Measurements from ENCODE around the gene KCNJ6.

KCNJ6 gene

GRCh38 chr21:37623689-37624088 is 292.6 kb downstream of the KCNJ6 start:
- Mint-ChIP-seq H3K27ac (ENCODE audit: low read depth) (no peak overlapping the region), H3K9me3 (no peaks in the 10 kb centered on the region), H3K27me3 (peaks cover 59% of the 10 kb centered on the region), H3K4me3 (no peak overlapping the region), H3K36me3 (ENCODE audit: insufficient read depth) (no peaks in the 10 kb centered on the region), H3K4me1 (no peaks in the 10 kb centered on the region)
- DNase-seq (ENCODE audit: low spot score in 2 of 2) (no peak), ATAC-seq (replicated peaks; ENCODE audit: extremely low read depth, poor library complexity, severe bottlenecking) (no peak)

- peaks cover 59% of the 10 kb centered on the region for H3K27me3 Mint-ChIP-seq
- H3K4me3 Mint-ChIP-seq = no peak overlapping the region
- no peaks in the 10 kb centered on the region for H3K4me1 Mint-ChIP-seq
- no peaks in the 10 kb centered on the region for H3K36me3 Mint-ChIP-seq (ENCODE audit: insufficient read depth)
- H3K9me3 Mint-ChIP-seq = no peaks in the 10 kb centered on the region
- DNase-seq (ENCODE audit: low spot score in 2 of 2) (no peak), ATAC-seq (replicated peaks; ENCODE audit: extremely low read depth, poor library complexity, severe bottlenecking) (no peak)
- no peak overlapping the region for H3K27ac Mint-ChIP-seq (ENCODE audit: low read depth)
Observed at GRCh38 chr21:37623183-37623582, 293.1 kb downstream of the KCNJ6 start.

DNA sequence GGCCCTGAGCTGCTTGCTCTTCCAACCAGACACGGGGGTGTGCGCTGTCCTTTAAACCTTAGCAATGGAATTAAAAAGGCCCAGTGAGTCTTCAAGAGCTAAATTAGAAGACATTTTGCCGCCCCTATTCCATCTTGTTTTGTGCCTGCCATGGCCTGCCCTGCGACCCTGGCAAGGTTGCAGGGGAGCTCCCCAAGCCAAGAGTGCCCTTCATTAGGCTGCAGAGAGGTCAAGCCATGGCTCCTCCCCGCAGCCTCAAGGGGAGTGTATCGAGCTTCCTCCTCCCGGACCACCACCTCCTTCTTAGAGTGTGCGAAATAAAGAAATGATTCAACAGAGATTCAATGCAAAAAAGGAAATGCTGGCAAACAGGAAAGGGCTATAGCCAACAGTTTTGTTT is 293.5 kb downstream of the KCNJ6 start:
- Mint-ChIP-seq H3K27me3 (peaks cover 59% of the 10 kb centered on the region), H3K36me3 (ENCODE audit: insufficient read depth) (no peaks in the 10 kb centered on the region)

GRCh38 chr21:37620401-37620800 is 295.9 kb downstream of the KCNJ6 start:
- no peak overlapping the region for H3K4me3 Mint-ChIP-seq
- peaks cover 58% of the 10 kb centered on the region for H3K27me3 Mint-ChIP-seq
- H3K4me1 Mint-ChIP-seq = no peaks in the 10 kb centered on the region
- DNase-seq (ENCODE audit: low spot score in 2 of 2) = no peak
- H3K36me3 Mint-ChIP-seq (ENCODE audit: insufficient read depth) = no peaks in the 10 kb centered on the region
- H3K9me3 Mint-ChIP-seq = no peaks in the 10 kb centered on the region
- ATAC-seq (replicated peaks; ENCODE audit: extremely low read depth, poor library complexity, severe bottlenecking) = no peak
- no peak overlapping the region for H3K27ac Mint-ChIP-seq (ENCODE audit: low read depth)

More for the DNA sequence above, 293.5 kb downstream of the KCNJ6 start:
- ATAC-seq (replicated peaks; ENCODE audit: extremely low read depth, poor library complexity, severe bottlenecking) (no peak), DNase-seq (ENCODE audit: low spot score in 2 of 2) (no peak)
- Mint-ChIP-seq H3K4me3 (no peak overlapping the region), H3K4me1 (no peaks in the 10 kb centered on the region), H3K27ac (ENCODE audit: low read depth) (no peak overlapping the region), H3K9me3 (no peaks in the 10 kb centered on the region)

GRCh38 chr21:37619464-37619974 is 296.7 kb downstream of the KCNJ6 start:
- DNase-seq (ENCODE audit: low spot score in 2 of 2) (no peak), ATAC-seq (replicated peaks; ENCODE audit: extremely low read depth, poor library complexity, severe bottlenecking) (no peak)
- no peaks in the 10 kb centered on the region for H3K9me3 Mint-ChIP-seq
- H3K27me3 Mint-ChIP-seq = peaks cover 58% of the 10 kb centered on the region
- H3K36me3 Mint-ChIP-seq (ENCODE audit: insufficient read depth) = no peaks in the 10 kb centered on the region
- no peaks in the 10 kb centered on the region for H3K4me1 Mint-ChIP-seq
- H3K4me3 Mint-ChIP-seq = no peak overlapping the region
- H3K27ac Mint-ChIP-seq (ENCODE audit: low read depth) = no peak overlapping the region

GRCh38 chr21:37618081-37618480 is 298.2 kb downstream of the KCNJ6 start:
- no peaks in the 10 kb centered on the region for H3K36me3 Mint-ChIP-seq (ENCODE audit: insufficient read depth)
- ATAC-seq (replicated peaks; ENCODE audit: extremely low read depth, poor library complexity, severe bottlenecking) (no peak), DNase-seq (ENCODE audit: low spot score in 2 of 2) (no peak)
- no peaks in the 10 kb centered on the region for H3K9me3 Mint-ChIP-seq
- H3K27me3 Mint-ChIP-seq = peaks cover 58% of the 10 kb centered on the region
- no peak overlapping the region for H3K27ac Mint-ChIP-seq (ENCODE audit: low read depth)
- no peak overlapping the region for H3K4me3 Mint-ChIP-seq
- H3K4me1 Mint-ChIP-seq = no peaks in the 10 kb centered on the region

DNA sequence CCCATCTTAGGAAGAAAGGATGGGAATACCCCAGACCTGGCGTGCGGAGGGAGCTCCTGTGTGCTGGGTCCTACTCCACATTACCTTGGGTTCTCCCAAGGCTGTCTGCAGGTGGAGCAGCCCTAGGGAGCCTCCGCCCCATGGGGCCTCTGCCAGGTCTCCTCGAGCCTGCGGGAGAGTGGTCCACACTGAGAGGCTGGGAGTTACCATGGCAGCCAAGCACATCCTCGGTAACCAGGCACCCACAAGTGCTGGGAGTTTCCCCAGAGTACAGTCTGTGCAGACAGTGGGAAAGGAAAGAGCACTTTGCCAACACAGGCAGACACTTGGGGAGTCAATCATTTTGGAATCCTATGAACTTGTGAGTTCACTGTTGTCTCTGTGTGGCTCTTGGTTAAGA is 300.3 kb downstream of the KCNJ6 start:
- H3K27me3 Mint-ChIP-seq = peaks cover 54% of the 10 kb centered on the region
- H3K27ac Mint-ChIP-seq (ENCODE audit: low read depth) = no peak overlapping the region
- H3K4me1 Mint-ChIP-seq = no peaks in the 10 kb centered on the region
- no peak for ATAC-seq (replicated peaks; ENCODE audit: extremely low read depth, poor library complexity, severe bottlenecking)
- no peak overlapping the region for H3K4me3 Mint-ChIP-seq
- no peak for DNase-seq (ENCODE audit: low spot score in 2 of 2)
- no peaks in the 10 kb centered on the region for H3K36me3 Mint-ChIP-seq (ENCODE audit: insufficient read depth)
- no peaks in the 10 kb centered on the region for H3K9me3 Mint-ChIP-seq

DNA sequence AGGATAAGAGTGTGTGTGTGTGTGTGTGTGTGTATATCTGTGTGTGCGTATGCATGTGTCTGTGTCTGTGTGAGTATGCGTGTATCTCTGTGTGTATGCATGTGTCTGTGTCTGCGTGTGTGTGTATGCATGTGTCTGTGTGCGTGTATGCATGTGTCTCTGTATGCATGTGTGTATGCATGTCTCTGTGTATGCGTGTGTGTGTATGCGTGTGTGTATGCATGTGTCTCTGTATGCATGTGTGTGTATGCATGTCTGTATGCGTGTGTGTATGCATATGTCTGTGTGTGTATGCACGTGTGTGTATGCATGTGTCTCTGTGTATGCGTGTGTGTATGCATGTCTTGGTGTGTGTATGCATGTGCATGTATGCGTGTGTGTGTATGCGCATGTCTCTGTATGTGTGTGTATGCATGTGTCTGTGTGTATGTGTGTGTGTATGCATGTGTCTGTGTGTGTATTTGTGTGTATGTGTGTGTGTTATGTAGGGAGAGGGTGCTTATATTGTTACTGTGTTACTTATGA is 301.8 kb downstream of the KCNJ6 start:
- Mint-ChIP-seq H3K27ac (ENCODE audit: low read depth) (no peak overlapping the region), H3K4me1 (no peaks in the 10 kb centered on the region), H3K27me3 (peaks cover 53% of the 10 kb centered on the region), H3K4me3 (no peak overlapping the region), H3K9me3 (no peaks in the 10 kb centered on the region), H3K36me3 (ENCODE audit: insufficient read depth) (no peaks in the 10 kb centered on the region)
- ATAC-seq (replicated peaks; ENCODE audit: extremely low read depth, poor library complexity, severe bottlenecking) (no peak), DNase-seq (ENCODE audit: low spot score in 2 of 2) (no peak)

DNA sequence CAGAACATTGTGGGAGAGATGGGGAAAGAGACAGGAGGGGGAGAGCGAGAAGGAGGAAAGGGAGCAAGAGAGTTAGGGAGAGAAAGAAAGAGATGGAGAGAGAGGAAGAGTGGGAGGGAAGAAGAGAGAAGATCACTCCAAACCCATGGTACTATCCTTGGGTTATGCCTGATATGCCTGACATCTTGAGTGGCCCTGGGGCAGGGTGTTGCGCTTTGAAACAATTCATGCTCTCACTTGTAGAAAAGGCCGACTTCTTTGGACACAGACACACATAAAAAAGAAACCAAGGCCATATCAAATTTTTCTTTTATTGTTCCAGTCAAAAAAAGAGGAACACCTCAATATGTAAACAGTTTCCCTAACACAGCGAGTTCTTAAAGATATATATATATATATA is 309.2 kb downstream of the KCNJ6 start:
- Mint-ChIP-seq H3K27me3 (peaks cover 52% of the 10 kb centered on the region), H3K9me3 (no peaks in the 10 kb centered on the region), H3K27ac (ENCODE audit: low read depth) (no peak overlapping the region), H3K4me3 (no peak overlapping the region), H3K4me1 (no peaks in the 10 kb centered on the region), H3K36me3 (ENCODE audit: insufficient read depth) (no peaks in the 10 kb centered on the region)
- DNase-seq (ENCODE audit: low spot score in 2 of 2) (no peak), ATAC-seq (replicated peaks; ENCODE audit: extremely low read depth, poor library complexity, severe bottlenecking) (no peak)

GRCh38 chr21:37606549-37606948 is 309.7 kb downstream of the KCNJ6 start:
- Mint-ChIP-seq H3K4me3 (no peak overlapping the region), H3K4me1 (no peaks in the 10 kb centered on the region), H3K27me3 (peaks cover 47% of the 10 kb centered on the region), H3K36me3 (ENCODE audit: insufficient read depth) (no peaks in the 10 kb centered on the region), H3K9me3 (no peaks in the 10 kb centered on the region), H3K27ac (ENCODE audit: low read depth) (no peak overlapping the region)
- ATAC-seq (replicated peaks; ENCODE audit: extremely low read depth, poor library complexity, severe bottlenecking) (no peak), DNase-seq (ENCODE audit: low spot score in 2 of 2) (no peak)

GRCh38 chr21:37605006-37605405 is 311.3 kb downstream of the KCNJ6 start:
- ATAC-seq (replicated peaks; ENCODE audit: extremely low read depth, poor library complexity, severe bottlenecking) (no peak), DNase-seq (ENCODE audit: low spot score in 2 of 2) (no peak)
- Mint-ChIP-seq H3K27ac (ENCODE audit: low read depth) (no peak overlapping the region), H3K4me1 (no peaks in the 10 kb centered on the region), H3K27me3 (peaks cover 34% of the 10 kb centered on the region), H3K36me3 (ENCODE audit: insufficient read depth) (no peaks in the 10 kb centered on the region), H3K4me3 (no peak overlapping the region), H3K9me3 (no peaks in the 10 kb centered on the region)

DNA sequence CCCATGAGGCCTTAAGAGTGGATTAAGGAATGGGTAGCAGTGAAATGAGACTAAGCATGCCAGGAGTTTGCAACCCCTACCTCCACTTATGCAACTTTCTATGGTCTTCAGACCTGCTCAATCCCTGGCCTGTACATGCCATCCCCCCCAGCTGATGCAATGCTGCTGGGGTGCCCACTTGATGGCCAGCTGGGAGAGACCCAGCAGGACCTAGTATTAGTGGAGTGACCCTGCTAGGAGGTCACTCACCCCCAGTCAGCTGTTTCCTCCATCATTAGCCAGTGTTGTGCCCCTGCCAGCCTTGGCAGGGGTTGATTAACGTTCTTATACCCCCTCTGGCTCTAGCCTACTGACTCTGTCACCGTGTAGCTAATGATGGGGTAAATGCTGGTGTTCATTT is 313.1 kb downstream of the KCNJ6 start:
- Mint-ChIP-seq H3K9me3 (no peaks in the 10 kb centered on the region), H3K27ac (ENCODE audit: low read depth) (no peak overlapping the region), H3K27me3 (peaks cover 33% of the 10 kb centered on the region), H3K4me3 (no peak overlapping the region), H3K36me3 (ENCODE audit: insufficient read depth) (no peaks in the 10 kb centered on the region), H3K4me1 (no peaks in the 10 kb centered on the region)
- no peak for ATAC-seq (replicated peaks; ENCODE audit: extremely low read depth, poor library complexity, severe bottlenecking)
- no peak for DNase-seq (ENCODE audit: low spot score in 2 of 2)

DNA sequence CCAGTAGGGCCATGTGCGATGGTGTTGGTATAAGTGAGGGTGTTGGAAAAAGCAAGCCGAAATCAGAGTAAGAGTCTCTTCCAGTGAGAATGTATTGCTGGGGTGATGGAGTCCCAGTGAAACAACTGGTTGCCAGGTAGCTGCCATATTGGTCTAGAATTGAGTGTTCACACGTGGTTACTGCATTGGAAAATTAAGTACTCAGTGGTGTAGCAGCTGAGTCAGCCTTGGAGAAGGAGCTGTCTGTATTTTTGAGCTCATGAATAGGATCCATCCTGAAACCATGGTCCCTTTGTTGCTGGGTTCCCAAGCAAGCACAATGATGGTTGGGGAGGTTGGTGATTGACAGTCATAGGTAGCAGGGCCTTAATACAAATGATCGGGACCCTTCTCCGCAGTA is 314.3 kb downstream of the KCNJ6 start:
- Mint-ChIP-seq H3K9me3 (no peaks in the 10 kb centered on the region), H3K4me3 (no peak overlapping the region), H3K4me1 (no peaks in the 10 kb centered on the region), H3K27me3 (peaks cover 28% of the 10 kb centered on the region), H3K27ac (ENCODE audit: low read depth) (no peak overlapping the region), H3K36me3 (ENCODE audit: insufficient read depth) (no peaks in the 10 kb centered on the region)
- DNase-seq (ENCODE audit: low spot score in 2 of 2) (no peak), ATAC-seq (replicated peaks; ENCODE audit: extremely low read depth, poor library complexity, severe bottlenecking) (no peak)

GRCh38 chr21:37601027-37601426 is 315.2 kb downstream of the KCNJ6 start:
- Mint-ChIP-seq H3K4me3 (no peak overlapping the region), H3K36me3 (ENCODE audit: insufficient read depth) (no peaks in the 10 kb centered on the region), H3K4me1 (no peaks in the 10 kb centered on the region), H3K27me3 (peaks cover 20% of the 10 kb centered on the region), H3K9me3 (no peaks in the 10 kb centered on the region), H3K27ac (ENCODE audit: low read depth) (no peak overlapping the region)
- DNase-seq (ENCODE audit: low spot score in 2 of 2) = no peak
- ATAC-seq (replicated peaks; ENCODE audit: extremely low read depth, poor library complexity, severe bottlenecking) = no peak
